HepG2 (cell line): ENCODE results near the gene HECTD3. TPM values are rescaled to one million over a fixed set of nuclear protein-coding genes. Genes with fewer than 3 reads are reported as not detected.

Source experiments
- CTCF ChIP-seq: sonication (generic); formaldehyde crosslinking; IDR thresholded peaks from 2 replicates; pipeline ENCODE4 v1.5.0; 2020; ENCODE audit warnings: mild to moderate bottlenecking, missing genetic modification reagents, moderate library complexity
- ERF ChIP-seq: IDR thresholded peaks from 2 replicates; pipeline ENCODE4 v1.6.1; 2018; ENCODE audit warnings: missing biosample characterization, missing genetic modification reagents
- GATAD1 ChIP-seq: IDR thresholded peaks from 2 replicates; pipeline ENCODE4 v1.6.1; 2016; ENCODE audit warnings: missing genetic modification reagents, missing compliant biosample characterization
- MBD4 ChIP-seq: IDR thresholded peaks from 2 replicates; pipeline ENCODE4 v1.6.1; 2012; ENCODE audit warnings: low read length, inconsistent platforms, borderline replicate concordance
- PLRG1 ChIP-seq: fragments of 450-650 bp; conservative IDR thresholded peaks from 2 replicates; pipeline ENCODE4 v1.6.1; 2016
- SMC3 ChIP-seq: IDR thresholded peaks from 2 replicates; pipeline ENCODE4 v1.6.1; 2011; ENCODE audit warnings: low read length, improper control_type of control experiment
- ZKSCAN8 ChIP-seq: IDR thresholded peaks from 2 replicates; pipeline ENCODE4 v1.6.1; 2016; ENCODE audit warnings: borderline replicate concordance, missing genetic modification reagents, missing compliant biosample characterization
- ZNF335 ChIP-seq: sonication (generic); formaldehyde crosslinking; IDR thresholded peaks from 2 replicates; pipeline ENCODE4 v1.4.0; 2020; ENCODE audit warnings: missing genetic modification reagents
- ZNF574 ChIP-seq: sonication (generic); formaldehyde crosslinking; IDR thresholded peaks from 2 replicates; pipeline ENCODE4 v1.4.0; 2020; ENCODE audit warnings: missing genetic modification reagents
- ZNF589 ChIP-seq: sonication (generic); formaldehyde crosslinking; conservative IDR thresholded peaks from 2 replicates; pipeline ENCODE4 v1.8.0; 2022; ENCODE audit warnings: mild to moderate bottlenecking, moderate library complexity, missing genetic modification reagents
- ZNF619 ChIP-seq: sonication (generic); formaldehyde crosslinking; IDR thresholded peaks from 2 replicates; pipeline ENCODE4 v1.4.0; 2020; ENCODE audit warnings: mild to moderate bottlenecking, missing genetic modification reagents
- ZNF670 ChIP-seq: sonication (generic); formaldehyde crosslinking; IDR thresholded peaks from 2 replicates; pipeline ENCODE4 v1.8.0; 2022; ENCODE audit warnings: mild to moderate bottlenecking, missing genetic modification reagents, borderline replicate concordance
- ZNF883 ChIP-seq: sonication (generic); formaldehyde crosslinking; IDR thresholded peaks from 2 replicates; pipeline ENCODE4 v1.5.1; 2020; ENCODE audit warnings: mild to moderate bottlenecking, missing genetic modification reagents; ENCODE audit errors: not compliant biosample characterization
- polyA plus RNA-seq, 8 experiments: library from polyadenylated mRNA; depleted of rRNA in 3 of 8; stranded (reverse) in 7 of 8; unstranded in 1 of 8; fragments of >200 nt; fragmentation: Illumina TruSeq in 4 of 8; extraction: Trizol in 4 of 8; gene quantifications; 2 replicates each; pipeline versions ENCODE4 v1.2.1 to v1.2.3, GENCODE V29; 2011 to 2016; ENCODE audit warnings: low read depth in 4 of 8, missing spikeins in 1 of 8, mixed read lengths in 1 of 8; ENCODE audit not compliant: insufficient read depth in 1 of 8
- total RNA-seq, 5 experiments: library from RNA; depleted of rRNA; stranded (reverse); fragments of >200 nt; fragmentation: Illumina TruSeq; extraction: Trizol; gene quantifications; 2 replicates each; pipeline ENCODE4 v1.2.3, GENCODE V29; 2016; ENCODE audit warnings: low read depth in 1 of 5
- TF ChIP-seq, protein P1 (sequence below): sonication (generic); formaldehyde crosslinking; IDR thresholded peaks from 2 replicates; pipeline ENCODE4 v1.5.0; 2020; ENCODE audit warnings: mild to moderate bottlenecking, missing genetic modification reagents, borderline replicate concordance
- TF ChIP-seq, protein P2 (sequence below): IDR thresholded peaks from 2 replicates; pipeline ENCODE4 v1.6.1; 2016; ENCODE audit warnings: missing genetic modification reagents, missing compliant biosample characterization
- TF ChIP-seq, protein P3 (sequence below): sonication (generic); formaldehyde crosslinking; IDR thresholded peaks from 2 replicates; pipeline ENCODE4 v1.4.0; 2020; ENCODE audit warnings: missing genetic modification reagents

The HECTD3 gene
- total and polyA plus RNA-seq, 2 of the 13 experiments (the other 11 are each of a cell fraction or from before 2014, with no cell fraction given): 18.6 to 24.5 TPM

DNA sequence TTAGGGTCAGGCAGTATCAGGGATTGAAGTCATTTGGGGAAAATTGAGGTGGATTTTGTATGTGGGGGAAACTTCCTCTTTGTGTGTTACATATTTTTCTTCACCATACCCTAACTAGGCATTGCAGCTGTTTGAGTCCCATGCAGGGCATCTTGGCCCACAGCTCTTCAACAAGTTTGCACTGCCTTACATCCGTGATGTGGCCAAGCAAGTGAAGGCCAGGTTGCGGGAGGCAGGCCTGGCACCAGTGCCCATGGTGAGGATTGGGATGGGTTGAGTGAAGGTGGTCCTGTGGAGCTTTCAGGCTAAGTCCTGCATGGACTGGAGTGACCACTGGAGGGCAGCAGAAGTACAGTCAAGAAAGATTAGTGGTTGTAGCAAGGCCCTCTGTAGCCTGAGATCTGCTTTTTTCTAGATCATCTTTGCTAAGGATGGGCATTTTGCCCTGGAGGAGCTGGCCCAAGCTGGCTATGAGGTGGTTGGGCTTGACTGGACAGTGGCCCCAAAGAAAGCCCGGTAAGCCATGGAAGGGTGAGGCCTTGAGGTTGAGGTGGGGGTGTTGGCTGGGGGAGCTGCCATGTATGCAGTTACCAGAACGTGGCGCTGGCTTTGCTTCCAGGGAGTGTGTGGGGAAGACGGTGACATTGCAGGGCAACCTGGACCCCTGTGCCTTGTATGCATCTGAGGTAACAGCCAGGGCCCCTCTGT lies 3.4 kb upstream of the HECTD3 start (continued):
- TF ChIP-seq, protein P1, sequence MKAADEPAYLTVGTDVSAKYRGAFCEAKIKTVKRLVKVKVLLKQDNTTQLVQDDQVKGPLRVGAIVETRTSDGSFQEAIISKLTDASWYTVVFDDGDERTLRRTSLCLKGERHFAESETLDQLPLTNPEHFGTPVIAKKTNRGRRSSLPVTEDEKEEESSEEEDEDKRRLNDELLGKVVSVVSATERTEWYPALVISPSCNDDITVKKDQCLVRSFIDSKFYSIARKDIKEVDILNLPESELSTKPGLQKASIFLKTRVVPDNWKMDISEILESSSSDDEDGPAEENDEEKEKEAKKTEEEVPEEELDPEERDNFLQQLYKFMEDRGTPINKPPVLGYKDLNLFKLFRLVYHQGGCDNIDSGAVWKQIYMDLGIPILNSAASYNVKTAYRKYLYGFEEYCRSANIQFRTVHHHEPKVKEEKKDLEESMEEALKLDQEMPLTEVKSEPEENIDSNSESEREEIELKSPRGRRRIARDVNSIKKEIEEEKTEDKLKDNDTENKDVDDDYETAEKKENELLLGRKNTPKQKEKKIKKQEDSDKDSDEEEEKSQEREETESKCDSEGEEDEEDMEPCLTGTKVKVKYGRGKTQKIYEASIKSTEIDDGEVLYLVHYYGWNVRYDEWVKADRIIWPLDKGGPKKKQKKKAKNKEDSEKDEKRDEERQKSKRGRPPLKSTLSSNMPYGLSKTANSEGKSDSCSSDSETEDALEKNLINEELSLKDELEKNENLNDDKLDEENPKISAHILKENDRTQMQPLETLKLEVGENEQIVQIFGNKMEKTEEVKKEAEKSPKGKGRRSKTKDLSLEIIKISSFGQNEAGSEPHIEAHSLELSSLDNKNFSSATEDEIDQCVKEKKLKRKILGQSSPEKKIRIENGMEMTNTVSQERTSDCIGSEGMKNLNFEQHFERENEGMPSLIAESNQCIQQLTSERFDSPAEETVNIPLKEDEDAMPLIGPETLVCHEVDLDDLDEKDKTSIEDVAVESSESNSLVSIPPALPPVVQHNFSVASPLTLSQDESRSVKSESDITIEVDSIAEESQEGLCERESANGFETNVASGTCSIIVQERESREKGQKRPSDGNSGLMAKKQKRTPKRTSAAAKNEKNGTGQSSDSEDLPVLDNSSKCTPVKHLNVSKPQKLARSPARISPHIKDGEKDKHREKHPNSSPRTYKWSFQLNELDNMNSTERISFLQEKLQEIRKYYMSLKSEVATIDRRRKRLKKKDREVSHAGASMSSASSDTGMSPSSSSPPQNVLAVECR (CRISPR knock-in tag): peak; percentile 34; the same call in 1 of the 2 replicates
- peak; percentile 74; the same call in 1 of the 2 replicates for TF ChIP-seq ZNF619 (CRISPR knock-in tag)
- no peak for TF ChIP-seq MBD4
- TF ChIP-seq SMC3: peak; percentile 90
- 0 out of 2 replicates have a peak, but pooled peaks have one; percentile 62 for TF ChIP-seq ERF (CRISPR knock-in tag)
- no peak for TF ChIP-seq ZNF883 (CRISPR knock-in tag)
- TF ChIP-seq, protein P2, sequence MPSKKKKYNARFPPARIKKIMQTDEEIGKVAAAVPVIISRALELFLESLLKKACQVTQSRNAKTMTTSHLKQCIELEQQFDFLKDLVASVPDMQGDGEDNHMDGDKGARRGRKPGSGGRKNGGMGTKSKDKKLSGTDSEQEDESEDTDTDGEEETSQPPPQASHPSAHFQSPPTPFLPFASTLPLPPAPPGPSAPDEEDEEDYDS (CRISPR knock-in tag): no peak
- TF ChIP-seq, protein P3, sequence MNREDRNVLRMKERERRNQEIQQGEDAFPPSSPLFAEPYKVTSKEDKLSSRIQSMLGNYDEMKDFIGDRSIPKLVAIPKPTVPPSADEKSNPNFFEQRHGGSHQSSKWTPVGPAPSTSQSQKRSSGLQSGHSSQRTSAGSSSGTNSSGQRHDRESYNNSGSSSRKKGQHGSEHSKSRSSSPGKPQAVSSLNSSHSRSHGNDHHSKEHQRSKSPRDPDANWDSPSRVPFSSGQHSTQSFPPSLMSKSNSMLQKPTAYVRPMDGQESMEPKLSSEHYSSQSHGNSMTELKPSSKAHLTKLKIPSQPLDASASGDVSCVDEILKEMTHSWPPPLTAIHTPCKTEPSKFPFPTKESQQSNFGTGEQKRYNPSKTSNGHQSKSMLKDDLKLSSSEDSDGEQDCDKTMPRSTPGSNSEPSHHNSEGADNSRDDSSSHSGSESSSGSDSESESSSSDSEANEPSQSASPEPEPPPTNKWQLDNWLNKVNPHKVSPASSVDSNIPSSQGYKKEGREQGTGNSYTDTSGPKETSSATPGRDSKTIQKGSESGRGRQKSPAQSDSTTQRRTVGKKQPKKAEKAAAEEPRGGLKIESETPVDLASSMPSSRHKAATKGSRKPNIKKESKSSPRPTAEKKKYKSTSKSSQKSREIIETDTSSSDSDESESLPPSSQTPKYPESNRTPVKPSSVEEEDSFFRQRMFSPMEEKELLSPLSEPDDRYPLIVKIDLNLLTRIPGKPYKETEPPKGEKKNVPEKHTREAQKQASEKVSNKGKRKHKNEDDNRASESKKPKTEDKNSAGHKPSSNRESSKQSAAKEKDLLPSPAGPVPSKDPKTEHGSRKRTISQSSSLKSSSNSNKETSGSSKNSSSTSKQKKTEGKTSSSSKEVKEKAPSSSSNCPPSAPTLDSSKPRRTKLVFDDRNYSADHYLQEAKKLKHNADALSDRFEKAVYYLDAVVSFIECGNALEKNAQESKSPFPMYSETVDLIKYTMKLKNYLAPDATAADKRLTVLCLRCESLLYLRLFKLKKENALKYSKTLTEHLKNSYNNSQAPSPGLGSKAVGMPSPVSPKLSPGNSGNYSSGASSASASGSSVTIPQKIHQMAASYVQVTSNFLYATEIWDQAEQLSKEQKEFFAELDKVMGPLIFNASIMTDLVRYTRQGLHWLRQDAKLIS (CRISPR knock-in tag): no peak
- no peak for TF ChIP-seq ZKSCAN8
- TF ChIP-seq ZNF670 (CRISPR knock-in tag): no peak
- TF ChIP-seq PLRG1: no peak
- no peak for TF ChIP-seq ZNF589 (CRISPR knock-in tag)
- TF ChIP-seq GATAD1 (CRISPR knock-in tag): peak; percentile 26; the same call in 1 of the 2 replicates
- 0 out of 2 replicates have a peak, but pooled peaks have one; percentile 18 for TF ChIP-seq ZNF335 (CRISPR knock-in tag)
- TF ChIP-seq CTCF (CRISPR knock-in tag): peak; percentile 97
- 0 out of 2 replicates have a peak, but pooled peaks have one; percentile 10 for TF ChIP-seq ZNF574
